Lung (tissue), 16 donors: ENCODE measurements around the gene SLC49A3. TPM values are rescaled to one million over a fixed set of nuclear protein-coding genes. Genes with fewer than 3 reads are reported as not detected.
A peak's percentile ranks its signal among the peaks of the same experiment; 100 is the strongest.
"Not testable (repeated sequence)": the region's sequence is repeated elsewhere in the genome, so short reads cannot be mapped to it uniquely, and the experiment has no call there.

Experiments used
- ATAC-seq: fragments of 200-7000 bp; cut with Tn5 transposase; one replicate; pipeline ENCODE4 v1.9.1; 2020; ENCODE audit warnings: moderate number of reproducible peaks; ENCODE audit not compliant: insufficient read depth, low FRiP score
- DNase-seq, 3 donors: peaks; one replicate each; pipeline ENCODE4 v3.0.0-alpha.2; 2013 to 2017
- H3K27ac ChIP-seq, 2 donors: one replicate each; pipeline ENCODE4 v1.5.1; 2013; ENCODE audit warnings: mild to moderate bottlenecking in 2 of 2, moderate library complexity in 2 of 2, control low read depth in 1 of 2, inconsistent platforms in 1 of 2, low read depth in 1 of 2, low read length in 1 of 2
- H3K27me3 ChIP-seq, 3 donors: one replicate each; pipeline ENCODE4 v1.5.1; 2013; ENCODE audit warnings: low read length in 2 of 3; ENCODE audit not compliant: control insufficient read depth in 3 of 3, insufficient read depth in 3 of 3
- H3K36me3 ChIP-seq, 4 donors: one replicate each; pipeline ENCODE4 v1.5.1; 2013; ENCODE audit warnings: low read length in 4 of 4, mild to moderate bottlenecking in 1 of 4, moderate library complexity in 1 of 4; ENCODE audit not compliant: control insufficient read depth in 4 of 4, insufficient read depth in 4 of 4
- H3K4me1 ChIP-seq, 5 donors: one replicate each; pipeline ENCODE4 v1.5.1; 2013; ENCODE audit warnings: low read length in 5 of 5, mild to moderate bottlenecking in 2 of 5, moderate library complexity in 1 of 5; ENCODE audit not compliant: control insufficient read depth in 5 of 5, insufficient read depth in 5 of 5
- H3K4me3 ChIP-seq: one replicate; pipeline ENCODE4 v1.5.1; 2013; ENCODE audit warnings: mild to moderate bottlenecking, control low read depth, moderate library complexity
- H3K9ac ChIP-seq, 2 donors: one replicate each; pipeline ENCODE4 v1.5.1; 2013; ENCODE audit warnings: low read length in 2 of 2, control low read depth in 1 of 2; ENCODE audit not compliant: insufficient read depth in 1 of 2
- H3K9me3 ChIP-seq, 4 donors: one replicate each; pipeline ENCODE4 v1.5.1; 2013; ENCODE audit warnings: low read length in 3 of 4, mild to moderate bottlenecking in 1 of 4, moderate library complexity in 1 of 4; ENCODE audit not compliant: control insufficient read depth in 4 of 4, insufficient read depth in 3 of 4
- CTCF ChIP-seq: IDR thresholded peaks from 2 replicates; pipeline ENCODE4 v1.5.1; 2012; ENCODE audit warnings: mild to moderate bottlenecking; ENCODE audit errors: control extremely low read depth, extremely low read depth
- WGBS, 2 donors: extraction: QIAGEN DNeasy Blood & Tissue Kit; methylation state at CpG; one replicate each; pipeline ENCODE4 v1.1.7; 2013; 5-methylcytosine and 5-hydroxymethylcytosine counted together
- long read RNA-seq, 5 donors: transcript quantifications; one replicate each; lab custom pipeline, GENCODE V29; 2026
- polyA plus RNA-seq, 2 donors: library from polyadenylated mRNA; stranded (reverse); fragments of 200-250 nt; gene quantifications; one replicate each; pipeline ENCODE4 v1.2.1, GENCODE V29; 2013
- total RNA-seq, 2 donors: library from RNA; depleted of rRNA in 1 of 2; stranded (reverse); fragments of >200 nt in 1 of 2; gene quantifications; one replicate each; pipeline ENCODE4 v1.2.1, GENCODE V29; 2014 to 2021
- donor health status: control.
- donor health status: control.
- donor health status: Bipolar disorder and iron deficiency.
- donor health status: healthy.
- donor health status: DM: yes; HTN: yes; CAD: no.

SLC49A3 gene
- total RNA-seq = 10 to 100 TPM in 1 of 2 donors, 1 to 10 TPM in 1; 8.2 to 35.1 TPM
- 10 to 100 TPM; 15.2 to 20.2 TPM for polyA plus RNA-seq
- long read RNA-seq, donor 1 = 0 reads
- long read RNA-seq, donor 2 = 0 reads
- long read RNA-seq, donor 3 = 0 reads
- long read RNA-seq, donor 4 = 0 reads
- long read RNA-seq, donor 5, partial matches to known transcripts = 0 of 5 reads
- long read RNA-seq, donor 5, other reads (novel, unspliced or antisense) = 5 of 5 reads

- DNase-seq (peak; percentile 27 to 44 (median 34)), ATAC-seq (peak; percentile 23)
- TF ChIP-seq CTCF = no peak
- no peaks in the 10 kb centered on the region for H3K9me3 ChIP-seq
- no peaks in the 10 kb centered on the region for H3K27me3 ChIP-seq
- H3K36me3 ChIP-seq = peaks cover 0 to 5% (median 0%) of the 10 kb centered on the region in 4 donors
- H3K27ac ChIP-seq = peak within 1 kb of the TSS; percentile 68 to 92
- 7% methylated on average over 49 to 59 of the region's 59 CpGs for WGBS, 2 donors
- peak within 1 kb of the TSS; percentile 57 for H3K4me3 ChIP-seq
- H3K9ac ChIP-seq = peak within 1 kb of the TSS; percentile 12 to 23
- peaks cover 0 to 32% (median 19%) of the 10 kb centered on the region in 5 donors for H3K4me1 ChIP-seq
Measured at GRCh38 chr4:688854-689681, at the start of gene SLC49A3. Gene SLC49A3 (minus strand): TSS chr4:689151. CDS start chr4:689127, 24 bp downstream.

- H3K36me3 ChIP-seq = peaks cover 17 to 47% (median 31%) of the 10 kb centered on the region in 4 donors
- H3K9ac ChIP-seq, H3K4me1 ChIP-seq, ATAC-seq, H3K4me3 ChIP-seq, DNase-seq, H3K27ac ChIP-seq, H3K27me3 ChIP-seq, H3K9me3 ChIP-seq: not testable (repeated sequence)
- 96 to 97% methylated on average over 23 to 33 of the region's 34 CpGs for WGBS, 2 donors
Measured at GRCh38 chr4:736561-736960, 47.6 kb upstream of the SLC49A3 start.

- ATAC-seq (no peak), DNase-seq (no peak)
- Histone ChIP-seq H3K27me3 (no peaks in the 10 kb centered on the region), H3K9me3 (peaks cover 0 to 3% (median 0%) of the 10 kb centered on the region in 4 donors), H3K9ac (no peak overlapping the region), H3K27ac (no peak overlapping the region), H3K4me3 (no peak overlapping the region), H3K36me3 (peaks cover 16 to 52% (median 34%) of the 10 kb centered on the region in 4 donors), H3K4me1 (no peaks in the 10 kb centered on the region)
- no peak for TF ChIP-seq CTCF
- 96 to 99% methylated on average over 8 of the region's 8 CpGs for WGBS, 2 donors
Measured at GRCh38 chr4:735583-735982, 46.6 kb upstream of the SLC49A3 start.

- DNase-seq = no peak
Measured at GRCh38 chr4:734951-735350, 46.0 kb upstream of the SLC49A3 start.

More at GRCh38 chr4:734951-735350, 46.0 kb upstream of the SLC49A3 start:
- Histone ChIP-seq H3K36me3 (peaks cover 15 to 50% (median 36%) of the 10 kb centered on the region in 4 donors), H3K27ac (no peak overlapping the region), H3K4me3 (no peak overlapping the region), H3K27me3 (no peaks in the 10 kb centered on the region), H3K9me3 (peaks cover 0 to 3% (median 0%) of the 10 kb centered on the region in 4 donors), H3K4me1 (no peaks in the 10 kb centered on the region), H3K9ac (no peak overlapping the region)
- TF ChIP-seq CTCF = no peak
- ATAC-seq = no peak
- 95 to 96% methylated on average over 9 of the region's 9 CpGs for WGBS, 2 donors
